BE2C (cell line): ENCODE measurements around the gene CAMTA1.

Source experiments
- DNase-seq: peaks from one replicate; pipeline ENCODE4 v3.0.0-alpha.2; 2020
- H3K27me3 ChIP-seq: fragments of 250-450 bp; sonication (Bioruptor Pico); 2 replicates; pipeline ENCODE4 v1.5.1; 2020; ENCODE audit warnings: mild to moderate bottlenecking
- H3K36me3 ChIP-seq: fragments of 250-450 bp; sonication (Bioruptor Pico); 2 replicates; pipeline ENCODE4 v1.5.1; 2020; ENCODE audit warnings: mild to moderate bottlenecking
- H3K4me1 ChIP-seq: fragments of 250-450 bp; sonication (Bioruptor Pico); 2 replicates; pipeline ENCODE4 v1.5.1; 2020
- H3K4me3 ChIP-seq: 2 replicates; pipeline ENCODE4 v1.5.1; 2011; ENCODE audit warnings: low read depth, low read length
- H3K9me3 ChIP-seq: fragments of 250-450 bp; sonication (Bioruptor Pico); 2 replicates; pipeline ENCODE4 v1.5.1; 2020
- CTCF ChIP-seq: IDR thresholded peaks from 2 replicates; pipeline ENCODE4 v1.5.1; 2012; ENCODE audit warnings: mild to moderate bottlenecking, low read depth, low read length

The CAMTA1 gene

GRCh38 chr1:7667625-7668218 lies 882.5 kb downstream of the CAMTA1 start:
- Histone ChIP-seq H3K27me3 (no peaks in the 10 kb centered on the region), H3K36me3 (no peaks in the 10 kb centered on the region), H3K9me3 (no peaks in the 10 kb centered on the region), H3K4me1 (peaks cover 29% of the 10 kb centered on the region), H3K4me3 (no peak overlapping the region)
- peak; percentile 86 for DNase-seq
- TF ChIP-seq CTCF: peak; percentile 87

GRCh38 chr1:7669559-7670311 lies 884.5 kb downstream of the CAMTA1 start:
- peak; percentile 70 for DNase-seq
- Histone ChIP-seq H3K4me1 (peaks cover 29% of the 10 kb centered on the region), H3K9me3 (no peaks in the 10 kb centered on the region), H3K36me3 (no peaks in the 10 kb centered on the region), H3K27me3 (no peaks in the 10 kb centered on the region), H3K4me3 (peak overlapping the region; percentile 23)
- peak; percentile 70 for TF ChIP-seq CTCF

GRCh38 chr1:7670334-7671145 lies 885.3 kb downstream of the CAMTA1 start:
- H3K9me3 ChIP-seq: no peaks in the 10 kb centered on the region
- no peaks in the 10 kb centered on the region for H3K36me3 ChIP-seq
- DNase-seq: peak; percentile 38
- H3K4me3 ChIP-seq: no peak overlapping the region
- H3K4me1 ChIP-seq: peaks cover 29% of the 10 kb centered on the region
- no peak for TF ChIP-seq CTCF
- no peaks in the 10 kb centered on the region for H3K27me3 ChIP-seq

DNA sequence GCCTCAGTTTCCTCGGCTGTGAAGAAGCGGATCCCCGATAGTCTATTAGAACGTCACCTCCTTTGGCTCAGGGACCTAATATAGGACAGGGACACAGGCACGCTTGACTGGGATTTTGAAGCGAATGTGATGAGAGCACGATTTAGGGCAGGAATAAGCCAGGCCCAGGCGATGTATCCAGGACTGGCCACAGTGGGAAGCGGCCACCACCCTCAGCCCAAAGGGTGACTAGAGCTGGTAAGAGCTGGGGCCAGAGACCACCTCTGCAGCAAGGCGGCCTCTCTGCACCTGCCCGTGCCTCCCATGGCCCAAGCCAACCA lies 885.9 kb downstream of the CAMTA1 start:
- Histone ChIP-seq H3K36me3 (no peaks in the 10 kb centered on the region), H3K4me1 (peaks cover 29% of the 10 kb centered on the region), H3K27me3 (no peaks in the 10 kb centered on the region), H3K9me3 (no peaks in the 10 kb centered on the region), H3K4me3 (no peak overlapping the region)
- no peak for TF ChIP-seq CTCF
- no peak for DNase-seq

GRCh38 chr1:7671676-7672075 lies 886.4 kb downstream of the CAMTA1 start:
- DNase-seq: peak; percentile 28
- no peak for TF ChIP-seq CTCF
- Histone ChIP-seq H3K27me3 (no peaks in the 10 kb centered on the region), H3K4me3 (no peak overlapping the region), H3K4me1 (peaks cover 29% of the 10 kb centered on the region), H3K9me3 (no peaks in the 10 kb centered on the region), H3K36me3 (no peaks in the 10 kb centered on the region)
